GM12878 (cell line): ENCODE measurements around the gene SUPT6H. TPM values are rescaled to one million over a fixed set of nuclear protein-coding genes. Genes with fewer than 3 reads are reported as not detected.

ENCODE experiments used
- ASH2L ChIP-seq: fragments of 300-600, 200-600 bp; sonication (generic); IDR thresholded peaks from 2 replicates; pipeline ENCODE4 v1.6.1; 2017; ENCODE audit warnings: low read depth, mild to moderate bottlenecking, borderline replicate concordance
- DPF2 ChIP-seq: fragments of 450-650 bp; IDR thresholded peaks from 2 replicates; pipeline ENCODE4 v1.6.1; 2017; ENCODE audit warnings: mild to moderate bottlenecking
- EP300 ChIP-seq, 2 experiments: fragments of 150-350 bp in 1 of 2; IDR thresholded peaks; 2 replicates each; pipeline ENCODE4 v1.6.1; 2011 to 2012; ENCODE audit warnings: low read depth in 2 of 2, low read length in 2 of 2, borderline replicate concordance in 1 of 2, improper control_type of control experiment in 1 of 2, inconsistent platforms in 1 of 2; ENCODE audit not compliant: control insufficient read depth in 1 of 2
- ETV6 ChIP-seq, 2 experiments: fragments of 450-650 bp in 1 of 2; IDR thresholded peaks in 1 of 2; conservative IDR thresholded peaks in 1 of 2; 2 replicates each; pipeline ENCODE4 v1.6.1; 2014; ENCODE audit warnings: antibody characterized with exemption in 1 of 2, borderline replicate concordance in 1 of 2, low read depth in 1 of 2, mild to moderate bottlenecking in 1 of 2, moderate library complexity in 1 of 2
- GATAD2B ChIP-seq: fragments of 450-650 bp; conservative IDR thresholded peaks from 2 replicates; pipeline ENCODE4 v1.6.1; 2017; ENCODE audit warnings: low read depth, mild to moderate bottlenecking, moderate library complexity
- MEF2A ChIP-seq: IDR thresholded peaks from 2 replicates; pipeline ENCODE4 v1.6.1; 2011; ENCODE audit warnings: low read depth, mild to moderate bottlenecking, low read length, moderate library complexity; ENCODE audit not compliant: insufficient read depth
- MTA2 ChIP-seq: fragments of 450-650 bp; IDR thresholded peaks from 2 replicates; pipeline ENCODE4 v1.6.1; 2016; ENCODE audit warnings: low read depth, mild to moderate bottlenecking, moderate library complexity
- MTA3 ChIP-seq: IDR thresholded peaks from 2 replicates; pipeline ENCODE4 v1.6.1; 2012; ENCODE audit warnings: low read length, inconsistent platforms, borderline replicate concordance
- MYC ChIP-seq: IDR thresholded peaks from 2 replicates; pipeline ENCODE4 v1.6.1; 2011; ENCODE audit warnings: mild to moderate bottlenecking, low read length, moderate library complexity, inconsistent platforms; ENCODE audit not compliant: insufficient read depth, insufficient replicate concordance, insufficient read length, severe bottlenecking
- NR2C1 ChIP-seq: fragments of 450-650 bp; IDR thresholded peaks from 2 replicates; pipeline ENCODE4 v1.6.1; 2017; ENCODE audit warnings: antibody characterized with exemption, mild to moderate bottlenecking, moderate library complexity
- NRF1 ChIP-seq: conservative IDR thresholded peaks from 2 replicates; pipeline ENCODE4 v1.6.1; 2011; ENCODE audit warnings: mild to moderate bottlenecking, low read depth, low read length, improper control_type of control experiment
- PKNOX1 ChIP-seq: fragments of 450-650 bp; IDR thresholded peaks from 2 replicates; pipeline ENCODE4 v1.6.1; 2016; ENCODE audit warnings: mild to moderate bottlenecking
- POLR2AphosphoS2 ChIP-seq: IDR thresholded peaks from 2 replicates; pipeline ENCODE4 v1.6.1; 2011; ENCODE audit warnings: low read depth, mild to moderate bottlenecking, low read length, improper control_type of control experiment, moderate library complexity
- POLR2AphosphoS5 ChIP-seq: IDR thresholded peaks from 2 replicates; pipeline ENCODE4 v1.6.1; 2011; ENCODE audit warnings: mild to moderate bottlenecking, low read length, inconsistent platforms
- POU2F2 ChIP-seq: IDR thresholded peaks from 3 replicates; pipeline ENCODE4 v1.6.1; 2011; ENCODE audit warnings: low read depth, mild to moderate bottlenecking, low read length, borderline replicate concordance
- RAD51 ChIP-seq: fragments of 450-650 bp; IDR thresholded peaks from 2 replicates; pipeline ENCODE4 v1.6.1; 2016; ENCODE audit warnings: moderate library complexity, mild to moderate bottlenecking, inconsistent platforms
- RB1 ChIP-seq: fragments of 450-650 bp; formaldehyde crosslinking; IDR thresholded peaks from 2 replicates; pipeline ENCODE4 v1.6.1; 2017; ENCODE audit warnings: mild to moderate bottlenecking, borderline replicate concordance
- RCOR1 ChIP-seq: conservative IDR thresholded peaks from 2 replicates; pipeline ENCODE4 v1.6.1; 2012; ENCODE audit warnings: low read depth, low read length, improper control_type of control experiment
- RELA ChIP-seq: fragments of 450-650 bp; IDR thresholded peaks from 2 replicates; pipeline ENCODE4 v1.8.0; 2014; ENCODE audit warnings: borderline replicate concordance; ENCODE audit not compliant: partially characterized antibody
- SIN3A ChIP-seq: IDR thresholded peaks from 2 replicates; pipeline ENCODE4 v1.6.1; 2012; ENCODE audit warnings: low read depth, low read length, improper control_type of control experiment
- SP1 ChIP-seq: IDR thresholded peaks from one replicate; pipeline ENCODE4 v1.6.1; 2011; ENCODE audit warnings: low read depth, low read length
- TAF1 ChIP-seq: IDR thresholded peaks from 2 replicates; pipeline ENCODE4 v1.6.1; 2011; ENCODE audit warnings: mild to moderate bottlenecking, low read depth, low read length, borderline replicate concordance
- YY1 ChIP-seq: IDR thresholded peaks from 2 replicates; pipeline ENCODE4 v1.6.1; 2011; ENCODE audit warnings: low read depth, mild to moderate bottlenecking, low read length
- polyA plus RNA-seq, 11 experiments: library from polyadenylated mRNA; depleted of rRNA in 4 of 11; unstranded in 6 of 11; stranded (reverse) in 5 of 11; fragments of >200 nt; fragmentation: Nextera tagmentation in 4 of 11; fragmentation: Illumina TruSeq in 1 of 11; extraction: Ambion mirVana in 4 of 11; extraction: Trizol in 1 of 11; gene quantifications; 1 replicate in 1 of 11; 2 replicates in 10 of 11; pipeline versions ENCODE4 v1.2.1 to v1.2.3, GENCODE V29; 2011 to 2016; ENCODE audit warnings: inconsistent platforms in 2 of 11, missing spikeins in 2 of 11, low read depth in 1 of 11
- total RNA-seq, 4 experiments: library from RNA; depleted of rRNA in 3 of 4; stranded (reverse); fragments of >200 nt in 3 of 4; fragmentation: Illumina TruSeq in 1 of 4; extraction: Trizol in 1 of 4; gene quantifications; 2 replicates each; pipeline versions ENCODE4 v1.2.1 to v1.2.3, GENCODE V29; 2013 to 2021
- TF ChIP-seq, protein P1 (sequence below): fragments of 450-650 bp; IDR thresholded peaks from 2 replicates; pipeline ENCODE4 v1.6.1; 2017; ENCODE audit warnings: mild to moderate bottlenecking, moderate library complexity

The SUPT6H gene
- total and polyA plus RNA-seq, 10 of the 15 experiments (the other 5 are each of a cell fraction or from before 2014, with no cell fraction given): 1.7 to 58.8 (median 37.7) TPM

DNA sequence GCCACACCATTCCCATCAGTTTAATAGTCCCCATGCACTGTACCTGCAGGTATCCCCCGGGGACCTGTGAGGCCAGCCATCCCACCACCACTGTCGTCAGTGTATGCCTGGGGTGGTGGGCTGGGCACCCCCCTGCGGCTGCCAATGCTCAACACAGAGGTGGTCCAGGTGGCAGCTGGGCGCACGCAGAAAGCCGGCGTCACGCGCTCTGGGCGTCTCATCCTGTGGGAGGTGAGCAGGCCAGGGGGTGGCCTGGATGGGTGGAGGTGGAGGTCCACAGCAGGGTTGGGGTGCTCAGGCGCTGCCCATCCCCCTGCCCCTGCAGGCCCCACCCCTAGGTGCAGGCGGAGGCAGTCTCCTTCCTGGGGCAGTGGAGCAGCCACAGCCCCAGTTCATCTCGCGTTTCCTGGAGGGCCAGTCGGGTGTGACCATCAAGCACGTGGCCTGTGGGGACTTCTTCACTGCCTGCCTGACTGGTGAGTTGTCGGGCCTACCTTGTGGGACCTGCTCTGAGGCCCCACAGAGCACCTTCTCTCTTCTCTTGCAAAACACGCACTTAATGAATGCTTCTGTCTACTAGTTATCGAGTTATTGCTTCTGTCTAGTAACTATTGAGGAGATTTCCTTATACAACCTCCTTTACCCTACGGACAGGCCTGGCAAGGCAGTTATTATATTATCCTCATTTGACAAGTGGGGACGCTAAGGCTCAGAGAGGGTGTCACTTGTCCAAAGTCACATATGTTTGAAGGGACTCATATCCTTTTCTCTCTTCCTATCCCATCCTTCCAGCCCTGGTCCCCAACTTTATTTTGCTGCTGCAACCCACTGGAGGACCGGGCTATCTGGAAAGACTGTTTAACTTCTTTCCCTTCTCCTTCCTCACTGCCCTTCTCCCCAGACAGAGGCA, 76.0 kb downstream of the SUPT6H start (continued):
- TF ChIP-seq, protein P1, sequence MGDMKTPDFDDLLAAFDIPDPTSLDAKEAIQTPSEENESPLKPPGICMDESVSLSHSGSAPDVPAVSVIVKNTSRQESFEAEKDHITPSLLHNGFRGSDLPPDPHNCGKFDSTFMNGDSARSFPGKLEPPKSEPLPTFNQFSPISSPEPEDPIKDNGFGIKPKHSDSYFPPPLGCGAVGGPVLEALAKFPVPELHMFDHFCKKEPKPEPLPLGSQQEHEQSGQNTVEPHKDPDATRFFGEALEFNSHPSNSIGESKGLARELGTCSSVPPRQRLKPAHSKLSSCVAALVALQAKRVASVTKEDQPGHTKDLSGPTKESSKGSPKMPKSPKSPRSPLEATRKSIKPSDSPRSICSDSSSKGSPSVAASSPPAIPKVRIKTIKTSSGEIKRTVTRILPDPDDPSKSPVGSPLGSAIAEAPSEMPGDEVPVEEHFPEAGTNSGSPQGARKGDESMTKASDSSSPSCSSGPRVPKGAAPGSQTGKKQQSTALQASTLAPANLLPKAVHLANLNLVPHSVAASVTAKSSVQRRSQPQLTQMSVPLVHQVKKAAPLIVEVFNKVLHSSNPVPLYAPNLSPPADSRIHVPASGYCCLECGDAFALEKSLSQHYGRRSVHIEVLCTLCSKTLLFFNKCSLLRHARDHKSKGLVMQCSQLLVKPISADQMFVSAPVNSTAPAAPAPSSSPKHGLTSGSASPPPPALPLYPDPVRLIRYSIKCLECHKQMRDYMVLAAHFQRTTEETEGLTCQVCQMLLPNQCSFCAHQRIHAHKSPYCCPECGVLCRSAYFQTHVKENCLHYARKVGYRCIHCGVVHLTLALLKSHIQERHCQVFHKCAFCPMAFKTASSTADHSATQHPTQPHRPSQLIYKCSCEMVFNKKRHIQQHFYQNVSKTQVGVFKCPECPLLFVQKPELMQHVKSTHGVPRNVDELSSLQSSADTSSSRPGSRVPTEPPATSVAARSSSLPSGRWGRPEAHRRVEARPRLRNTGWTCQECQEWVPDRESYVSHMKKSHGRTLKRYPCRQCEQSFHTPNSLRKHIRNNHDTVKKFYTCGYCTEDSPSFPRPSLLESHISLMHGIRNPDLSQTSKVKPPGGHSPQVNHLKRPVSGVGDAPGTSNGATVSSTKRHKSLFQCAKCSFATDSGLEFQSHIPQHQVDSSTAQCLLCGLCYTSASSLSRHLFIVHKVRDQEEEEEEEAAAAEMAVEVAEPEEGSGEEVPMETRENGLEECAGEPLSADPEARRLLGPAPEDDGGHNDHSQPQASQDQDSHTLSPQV: no peak; the same call in 1 of the 2 replicates
- TF ChIP-seq DPF2 (peak; percentile 19), YY1 (0 out of 2 replicates have a peak, but pooled peaks have one; percentile 42), EP300 (IDR thresholded peaks at IDR 0.05; ENCODE audit: borderline replicate concordance in 1 of 2, control insufficient read depth in 1 of 2, low read depth in 2 of 2, low read length in 2 of 2) (peak; percentile 45 to 73; a peak in 3 of 4 replicates), SIN3A (peak; percentile 65; the same call in 1 of the 2 replicates), MTA2 (peak; percentile 15; the same call in 1 of the 2 replicates), POU2F2 (0 out of 3 replicates have a peak, but pooled peaks have one; percentile 59), TAF1 (peak; percentile 93), MEF2A (0 out of 2 replicates have a peak, but pooled peaks have one; percentile 29), RCOR1 (peak; percentile 1; the same call in 1 of the 2 replicates), MTA3 (no peak), GATAD2B (peak; percentile 52; the same call in 1 of the 2 replicates), POLR2AphosphoS5 (peak; percentile 95), RELA (peak; percentile 36), RAD51 (peak; percentile 86), ASH2L (0 out of 2 replicates have a peak, but pooled peaks have one; percentile 25), PKNOX1 (peak; percentile 34; the same call in 1 of the 2 replicates), SP1 (peak; percentile 68), POLR2AphosphoS2 (peak; percentile 84), ETV6 (conservative IDR thresholded peaks at IDR 0.05 in 1 of 2, IDR thresholded peaks at IDR 0.05 in 1 of 2; ENCODE audit: borderline replicate concordance in 1 of 2, low read depth in 1 of 2) (peak in 1 of 2 experiments; percentile 37; a peak in 2 of 4 replicates), MYC (peak; percentile 81), RB1 (no peak), NR2C1 (peak; percentile 64), NRF1 (no peak)
